Measurements from ENCODE around the gene TRIM67.

The TRIM67 gene

DNA sequence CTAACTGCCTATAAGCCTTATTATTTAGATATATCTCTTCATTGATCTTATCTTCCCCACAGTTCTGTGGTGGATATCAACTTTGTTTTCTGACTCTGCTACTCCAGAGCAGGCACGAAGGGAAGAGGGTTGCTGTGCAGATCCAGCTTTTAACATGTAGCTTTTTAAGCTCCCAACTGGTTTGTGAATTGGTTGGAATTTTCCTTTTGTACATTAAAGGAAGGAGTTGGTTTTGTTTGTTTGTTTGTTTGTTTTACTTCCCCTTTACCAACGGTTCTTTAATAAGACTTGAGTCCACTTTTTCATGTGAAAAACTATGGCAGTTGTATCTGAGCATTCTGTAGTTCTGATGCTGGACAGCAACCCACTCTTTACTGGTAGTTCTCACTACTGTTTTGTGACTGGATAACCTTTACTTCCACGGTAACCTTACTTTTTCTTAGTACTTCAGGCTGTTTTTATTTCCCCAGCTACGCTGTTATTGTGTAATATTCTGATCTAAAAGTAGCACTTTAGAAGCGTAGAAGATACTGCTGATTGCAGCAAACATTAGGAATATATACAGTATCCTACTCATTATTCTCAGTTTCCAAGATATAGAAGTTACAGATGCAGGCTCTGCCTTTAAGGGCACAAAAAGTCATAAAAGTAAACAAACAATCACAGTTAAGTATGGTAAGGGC, 80.8 kb downstream of the TRIM67 start:
- H3K9me3 Mint-ChIP-seq, result no peaks in the 10 kb centered on the region
- no peak for ATAC-seq
- H3K4me3 Mint-ChIP-seq, result peak overlapping the region; percentile 92 to 99
- peak overlapping the region in 1 of 2 donors; percentile 99 for H3K27ac Mint-ChIP-seq
- DNase-seq, result no peak
- H3K4me1 Mint-ChIP-seq, result peaks cover 65% of the 10 kb centered on the region
- no peaks in the 10 kb centered on the region for H3K27me3 Mint-ChIP-seq

DNA sequence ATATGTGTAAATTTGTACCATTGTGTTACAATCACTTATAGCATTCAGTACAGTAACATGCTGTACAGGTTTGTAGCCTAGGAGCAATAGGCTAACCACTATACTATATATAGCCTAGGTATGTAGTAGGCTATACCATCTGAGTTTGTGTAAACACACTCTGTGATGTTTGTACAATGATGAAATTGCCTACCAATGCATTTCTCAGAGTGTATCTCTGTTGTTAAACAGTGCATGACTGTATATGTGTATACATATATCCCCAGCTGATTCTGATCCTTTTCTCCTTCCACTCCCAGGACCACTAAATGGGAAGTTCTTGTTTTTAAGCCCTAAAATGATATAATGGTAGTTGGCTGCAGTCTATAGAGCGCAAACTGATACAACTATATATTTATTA, 86.9 kb downstream of the TRIM67 start:
- Mint-ChIP-seq H3K27me3 (no peaks in the 10 kb centered on the region), H3K27ac (no peak overlapping the region), H3K4me1 (peaks cover 28% of the 10 kb centered on the region), H3K4me3 (no peak overlapping the region), H3K9me3 (no peaks in the 10 kb centered on the region)
- no peak for DNase-seq
- ATAC-seq, result no peak

DNA sequence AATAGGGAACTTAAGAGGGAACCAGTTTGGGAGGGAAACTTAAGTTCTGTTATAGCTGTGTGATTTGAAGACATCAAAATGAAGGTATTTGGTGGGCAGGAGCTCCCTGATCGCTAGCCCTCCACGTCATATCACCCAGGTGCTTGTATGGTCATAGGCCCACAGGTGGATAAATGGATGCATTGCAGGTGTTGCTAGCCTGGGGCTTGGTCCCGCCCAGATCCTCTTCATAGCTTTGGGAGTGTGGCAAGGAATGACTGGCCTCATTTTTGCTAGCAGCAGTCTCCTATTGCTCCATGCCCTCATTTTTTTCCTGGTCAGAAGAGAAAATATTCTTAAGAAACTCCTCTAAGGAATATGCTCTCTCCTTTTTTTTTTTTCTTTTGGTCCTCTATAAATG, 90.5 kb downstream of the TRIM67 start:
- peaks cover 6% of the 10 kb centered on the region for H3K4me1 Mint-ChIP-seq
- ATAC-seq, result no peak
- H3K9me3 Mint-ChIP-seq, result peaks cover 0 to 1% of the 10 kb centered on the region in 2 donors
- DNase-seq, result no peak
- no peak overlapping the region for H3K4me3 Mint-ChIP-seq
- H3K27ac Mint-ChIP-seq, result no peak overlapping the region
- H3K27me3 Mint-ChIP-seq, result no peaks in the 10 kb centered on the region

DNA sequence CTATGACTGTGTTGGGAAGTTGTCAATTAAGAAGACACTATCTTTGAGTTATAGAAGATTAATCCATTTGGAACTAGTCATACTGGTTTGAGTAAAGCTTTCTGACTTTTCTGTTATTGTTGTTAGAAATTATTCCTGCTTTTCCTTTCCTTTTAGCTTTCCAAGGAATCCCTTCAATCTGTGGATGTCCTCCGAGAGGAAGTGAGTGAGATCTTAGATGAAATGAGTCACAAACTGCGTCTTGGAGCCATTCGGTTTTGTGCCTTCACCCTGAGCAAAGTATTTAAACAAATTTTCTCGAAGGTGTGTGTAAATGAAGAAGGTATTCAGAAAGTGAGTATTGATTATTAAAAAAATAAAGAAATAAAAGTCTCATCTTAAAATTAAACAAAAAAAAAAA, 98.5 kb downstream of the TRIM67 start:
- DNase-seq (no peak), ATAC-seq (no peak)
- H3K4me3 Mint-ChIP-seq, result no peak overlapping the region
- H3K4me1 Mint-ChIP-seq, result no peaks in the 10 kb centered on the region
- H3K27ac Mint-ChIP-seq, result no peak overlapping the region
- no peaks in the 10 kb centered on the region for H3K27me3 Mint-ChIP-seq
- H3K9me3 Mint-ChIP-seq, result peaks cover 10 to 12% of the 10 kb centered on the region in 2 donors

DNA sequence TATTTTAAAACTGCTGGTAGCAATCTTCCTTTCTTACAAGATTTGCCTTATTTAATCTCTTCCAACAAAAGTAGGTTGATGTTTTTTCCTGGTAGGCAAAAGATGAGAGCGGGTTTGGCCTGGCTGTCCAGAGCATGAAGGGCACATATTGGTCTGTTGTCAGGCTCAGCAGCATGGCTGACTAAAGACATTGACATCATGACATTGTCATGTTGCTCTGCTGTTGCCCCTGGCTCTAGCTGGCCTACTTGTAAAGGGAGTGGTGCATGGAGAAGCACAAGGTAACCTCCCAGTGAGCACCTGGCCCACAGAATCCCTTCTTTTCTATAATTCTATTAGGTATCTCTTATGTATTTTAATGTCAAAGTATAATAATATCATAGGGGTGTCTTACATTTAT, 102.8 kb downstream of the TRIM67 start:
- Mint-ChIP-seq H3K9me3 (no peaks in the 10 kb centered on the region), H3K4me1 (no peaks in the 10 kb centered on the region), H3K4me3 (no peak overlapping the region), H3K27ac (no peak overlapping the region), H3K27me3 (no peaks in the 10 kb centered on the region)
- DNase-seq (no peak), ATAC-seq (no peak)

DNA sequence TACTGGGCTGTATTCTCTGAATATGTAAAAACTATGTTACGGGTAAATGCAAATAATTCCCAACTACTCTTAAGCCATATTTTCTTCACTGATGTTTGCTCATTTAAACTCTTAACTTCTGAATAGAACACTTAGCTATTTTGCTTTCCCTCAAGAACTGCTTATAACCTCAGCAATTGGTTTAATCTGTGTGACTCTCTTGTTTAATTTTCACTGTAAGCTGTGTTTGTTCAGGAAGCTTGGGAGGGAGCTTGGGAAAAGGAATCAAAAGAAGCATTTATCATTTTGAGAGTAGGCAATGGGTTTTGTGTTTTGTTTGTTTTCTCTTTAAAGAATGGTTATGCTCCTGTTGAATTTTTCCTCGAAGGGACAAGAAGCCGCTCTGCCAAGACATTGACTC, 103.5 kb downstream of the TRIM67 start:
- Mint-ChIP-seq H3K27ac (peak overlapping the region in 1 of 2 donors; percentile 85), H3K4me3 (no peak overlapping the region), H3K27me3 (no peaks in the 10 kb centered on the region), H3K4me1 (no peaks in the 10 kb centered on the region), H3K9me3 (no peaks in the 10 kb centered on the region)
- ATAC-seq (no peak), DNase-seq (no peak)

DNA sequence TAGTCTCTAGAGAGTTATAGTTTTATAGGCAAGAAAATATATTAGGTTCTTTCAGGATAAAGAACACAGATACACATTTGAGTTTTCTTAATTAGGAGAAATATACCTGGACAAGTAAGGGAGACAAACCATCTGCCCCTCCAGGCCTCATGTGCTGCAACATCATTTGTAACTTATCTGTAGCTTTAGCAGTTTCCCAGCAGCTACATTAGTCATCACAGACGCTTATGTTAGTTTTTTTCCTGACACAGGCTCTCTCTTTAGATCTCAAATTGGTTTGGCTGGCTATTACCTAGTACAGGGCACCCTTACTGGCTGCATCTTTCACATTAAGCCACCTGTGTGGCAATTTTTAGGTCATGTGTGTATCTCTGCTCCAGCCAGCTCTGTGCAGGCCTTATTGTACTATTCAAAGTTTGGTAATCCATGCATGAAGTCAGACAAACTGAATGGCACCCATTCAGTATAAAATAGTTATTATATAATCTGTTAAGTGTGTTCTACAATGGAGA, 105.0 kb downstream of the TRIM67 start:
- H3K27ac Mint-ChIP-seq, result no peak overlapping the region
- no peaks in the 10 kb centered on the region for H3K9me3 Mint-ChIP-seq
- H3K27me3 Mint-ChIP-seq, result no peaks in the 10 kb centered on the region
- DNase-seq, result no peak
- H3K4me1 Mint-ChIP-seq, result peaks cover 8% of the 10 kb centered on the region
- H3K4me3 Mint-ChIP-seq, result no peak overlapping the region
- no peak for ATAC-seq
